HCT116 (cell line): Measurements from ENCODE around the gene CASK. TPM values are rescaled to one million over a fixed set of nuclear protein-coding genes. Genes with fewer than 3 reads are reported as not detected.

Experiments
- ATAC-seq: fragments of 200-7000 bp; cut with Tn5 transposase; 2 replicates; pipeline ENCODE4 v1.9.1; 2020; ENCODE audit warnings: mild to moderate bottlenecking, moderate library complexity
- BruUV-seq: library from RNA; stranded (reverse); fragments of 400-500 nt; replicated peaks from 2 replicates; lab custom pipeline; 2021; lab: Mats Ljungman, UMichigan
- CTCF ChIA-PET: fragments of 300-600 bp; sonication (Branson Sonifier 250); formaldehyde crosslinking; loops from one replicate; lab custom pipeline; 2021; ENCODE audit warnings: antibody characterized with exemption; lab: Charles Lee
- POLR2A ChIA-PET: fragments of 300-600, 350-600 bp; sonication (Branson Sonifier 250); formaldehyde crosslinking; loops from one replicate; lab custom pipeline; 2021; ENCODE audit warnings: antibody characterized with exemption; lab: Charles Lee
- RAD21 ChIA-PET, 2 experiments: fragments of 300-600 bp; sonication (Branson Sonifier 250); formaldehyde crosslinking; loops; one replicate each; lab custom pipeline; 2023; ENCODE audit warnings: low total read pairs in 2 of 2; ENCODE audit not compliant: uncharacterized antibody in 2 of 2, unreplicated experiment in 2 of 2, low non-redundant PET in 1 of 2; lab: Charles Lee
- DNase-seq: peaks from one replicate; pipeline ENCODE4 v3.0.0-alpha.2; 2010; ENCODE audit warnings: low read depth, low spot score
- H2AFZ ChIP-seq: fragments of 200-600 bp; shearing (Covaris generic), sonication (generic); 2 replicates; pipeline ENCODE4 v1.6.1; 2017; ENCODE audit warnings: low read depth, mixed run types, mixed read lengths, antibody characterized with exemption, low read length; ENCODE audit not compliant: poor library complexity, severe bottlenecking
- H3K27ac ChIP-seq: 2 replicates; pipeline ENCODE4 v1.5.1; 2012; ENCODE audit warnings: low read depth, low read length
- H3K27me3 ChIP-seq: fragments of 200-600 bp; sonication (generic); 2 replicates; pipeline ENCODE4 v1.6.1; 2016; ENCODE audit warnings: mixed run types, low read length, mixed read lengths; ENCODE audit not compliant: insufficient read depth
- H3K36me3 ChIP-seq, 2 experiments: fragments of 200-500 bp in 1 of 2; fragments of 200-600 bp in 1 of 2; sonication (Bioruptor generic) in 1 of 2; sonication (generic) in 1 of 2; 2 replicates each; pipeline versions ENCODE4 v1.5.1 to v1.6.1; 2014 to 2016; ENCODE audit warnings: low read length in 2 of 2, inconsistent platforms in 1 of 2, mixed read lengths in 1 of 2, mixed run types in 1 of 2; ENCODE audit not compliant: insufficient read depth in 2 of 2, control insufficient read depth in 1 of 2
- H3K4me1 ChIP-seq, 2 experiments: fragments of 200-600 bp in 1 of 2; sonication (generic) in 1 of 2; 2 replicates each; pipeline versions ENCODE4 v1.5.1 to v1.6.1; 2012 to 2017; ENCODE audit warnings: low read length in 2 of 2, inconsistent platforms in 1 of 2, mild to moderate bottlenecking in 1 of 2, mixed read lengths in 1 of 2, mixed run types in 1 of 2, moderate library complexity in 1 of 2; ENCODE audit not compliant: insufficient read depth in 2 of 2, control insufficient read depth in 1 of 2
- H3K4me2 ChIP-seq: fragments of 200-600 bp; sonication (generic); 2 replicates; pipeline ENCODE4 v1.6.1; 2017; ENCODE audit warnings: mixed run types, low read length, mixed read lengths
- H3K4me3 ChIP-seq, 2 experiments: fragments of 200-600 bp in 1 of 2; sonication (generic) in 1 of 2; replicated peaks in 1 of 2; 2 replicates each; pipeline ENCODE4 v1.5.1; 2011 to 2016; ENCODE audit warnings: low read length in 2 of 2, control low read depth in 1 of 2, low read depth in 1 of 2, mild to moderate bottlenecking in 1 of 2, mixed read lengths in 1 of 2, mixed run types in 1 of 2
- H3K79me2 ChIP-seq: fragments of 200-600 bp; sonication (generic); 2 replicates; pipeline ENCODE4 v1.6.1; 2017; ENCODE audit warnings: mild to moderate bottlenecking, mixed run types, low read length, moderate library complexity, mixed read lengths; ENCODE audit not compliant: insufficient read depth
- H3K9ac ChIP-seq: fragments of 200-600 bp; sonication (generic); 2 replicates; pipeline ENCODE4 v1.6.1; 2016; ENCODE audit warnings: low read length, mixed read lengths
- H3K9me2 ChIP-seq: fragments of 200-600 bp; sonication (generic), shearing (Covaris generic); 2 replicates; pipeline ENCODE4 v1.6.1; 2017; ENCODE audit warnings: mixed run types, mild to moderate bottlenecking, moderate library complexity; ENCODE audit not compliant: insufficient read depth
- H3K9me3 ChIP-seq, 2 experiments: fragments of 200-500 bp in 1 of 2; fragments of 200-600 bp in 1 of 2; sonication (Bioruptor generic) in 1 of 2; sonication (generic) in 1 of 2; 2 replicates each; pipeline ENCODE4 v1.6.1; 2014 to 2017; ENCODE audit warnings: low read length in 2 of 2, mixed read lengths in 2 of 2, inconsistent platforms in 1 of 2, low read depth in 1 of 2, mild to moderate bottlenecking in 1 of 2, mixed run types in 1 of 2, moderate library complexity in 1 of 2; ENCODE audit not compliant: control insufficient read depth in 1 of 2, insufficient read depth in 1 of 2
- H4K20me1 ChIP-seq: fragments of 200-600 bp; sonication (generic), shearing (Covaris generic); 2 replicates; pipeline ENCODE4 v1.6.1; 2017; ENCODE audit warnings: mixed run types, mild to moderate bottlenecking, moderate library complexity; ENCODE audit not compliant: insufficient read depth
- CBX3 ChIP-seq: IDR thresholded peaks from 2 replicates; pipeline ENCODE4 v1.6.1; 2012; ENCODE audit warnings: low read depth
- CEBPB ChIP-seq: IDR thresholded peaks from 2 replicates; pipeline ENCODE4 v1.6.1; 2012; ENCODE audit warnings: low read depth
- CTCF ChIP-seq, 3 experiments: fragments of 200-600 bp in 1 of 3; sonication (generic) in 1 of 3; IDR thresholded peaks in 2 of 3; conservative IDR thresholded peaks in 1 of 3; 2 replicates each; pipeline ENCODE4 v1.5.1; 2012 to 2017; ENCODE audit warnings: low read depth in 2 of 3, low read length in 2 of 3, antibody characterized with exemption in 1 of 3, borderline replicate concordance in 1 of 3, control low read depth in 1 of 3, mild to moderate bottlenecking in 1 of 3, mixed read lengths in 1 of 3, mixed run types in 1 of 3, moderate library complexity in 1 of 3; ENCODE audit not compliant: insufficient read depth in 1 of 3
- ELF1 ChIP-seq: IDR thresholded peaks from 2 replicates; pipeline ENCODE4 v1.6.1; 2012; ENCODE audit warnings: low read depth, borderline replicate concordance
- EZH2 ChIP-seq: fragments of 200-600 bp; sonication (generic); IDR thresholded peaks from 2 replicates; pipeline ENCODE4 v1.6.1; 2017; ENCODE audit warnings: antibody characterized with exemption, mixed run types
- MAX ChIP-seq: IDR thresholded peaks from 2 replicates; pipeline ENCODE4 v1.6.1; 2012
- SP1 ChIP-seq: IDR thresholded peaks from 2 replicates; pipeline ENCODE4 v1.6.1; 2012; ENCODE audit warnings: low read depth
- SRF ChIP-seq: IDR thresholded peaks from 2 replicates; pipeline ENCODE4 v1.6.1; 2012; ENCODE audit warnings: low read depth
- TCF7L2 ChIP-seq: IDR thresholded peaks from 2 replicates; pipeline ENCODE4 v1.7.0; 2011; ENCODE audit warnings: borderline replicate concordance, inconsistent platforms; ENCODE audit not compliant: insufficient read depth, insufficient read length; ENCODE audit errors: extremely low read depth
- YY1 ChIP-seq: IDR thresholded peaks from 2 replicates; pipeline ENCODE4 v1.6.1; 2011; ENCODE audit warnings: low read length, low read depth, moderate library complexity, mild to moderate bottlenecking; ENCODE audit not compliant: insufficient replicate concordance; ENCODE audit errors: extremely low read depth
- ZBTB33 ChIP-seq: IDR thresholded peaks from 2 replicates; pipeline ENCODE4 v1.6.1; 2011; ENCODE audit warnings: mild to moderate bottlenecking, low read length, moderate library complexity; ENCODE audit not compliant: insufficient replicate concordance; ENCODE audit errors: extremely low read depth
- ZFX ChIP-seq: fragments of 450-650 bp; IDR thresholded peaks from 2 replicates; pipeline ENCODE4 v1.6.1; 2017
- ZNF274 ChIP-seq: fragments of 200-500 bp; sonication (Bioruptor generic); IDR thresholded peaks from 2 replicates; pipeline ENCODE4 v1.6.1; 2014; ENCODE audit warnings: mild to moderate bottlenecking, low read depth, low read length, inconsistent platforms
- intact Hi-C: fragments of 100-400 bp; cut with micrococcal nuclease; formaldehyde crosslinking; loops from 2 replicates; pipeline ENCODE4 v1.10.0; 2022
- total RNA-seq: library from RNA; stranded (reverse); gene quantifications from one replicate; pipeline ENCODE4 v1.2.1, GENCODE V29; 2021; ENCODE audit not compliant: unreplicated experiment

The CASK gene
- total RNA-seq, 1 experiment from 2014 or later, result 39.0 TPM

GRCh38 chrX:41971346-41971745 is 48.0 kb upstream of the CASK start:
- ATAC-seq, result no peak
- Histone ChIP-seq H3K9me3 (no peaks in the 10 kb centered on the region), H3K36me3 (no peaks in the 10 kb centered on the region), H3K4me2 (no peak overlapping the region), H3K9me2 (no peaks in the 10 kb centered on the region), H3K4me3 (no peak overlapping the region), H3K9ac (no peak overlapping the region), H4K20me1 (no peaks in the 10 kb centered on the region), H3K79me2 (no peaks in the 10 kb centered on the region), H3K27ac (no peak overlapping the region), H3K4me1 (no peaks in the 10 kb centered on the region), H2AFZ (no peak overlapping the region), H3K27me3 (no peaks in the 10 kb centered on the region)
- RAD21 ChIA-PET, result no interaction called here
- no peak for DNase-seq
- TF ChIP-seq SRF, result no peak
- TF ChIP-seq CTCF (IDR thresholded peaks at IDR 0.05 in 2 of 3, conservative IDR thresholded peaks at IDR 0.05 in 1 of 3; ENCODE audit: borderline replicate concordance in 1 of 3, insufficient read depth in 1 of 3, low read depth in 2 of 3, low read length in 2 of 3), result no peak
- TF ChIP-seq TCF7L2, result no peak
- no peak for TF ChIP-seq CBX3
- TF ChIP-seq ZFX, result no peak
- TF ChIP-seq ELF1, result no peak
- no peak for TF ChIP-seq CEBPB
- no peak for TF ChIP-seq ZNF274
- TF ChIP-seq YY1, result no peak
- no peak for TF ChIP-seq SP1
- TF ChIP-seq MAX, result no peak
- no peak for TF ChIP-seq ZBTB33
- no peak for TF ChIP-seq EZH2
- intact Hi-C loops, result no loop called here
- POLR2A ChIA-PET, result no interaction called here
- CTCF ChIA-PET, result no interaction called here
- no TSS peak for BruUV-seq
